ENCODE data around the gene SEMA6A. TPM values are rescaled to one million over a fixed set of nuclear protein-coding genes. Genes with fewer than 3 reads are reported as not detected.
A peak's percentile ranks its signal among the peaks of the same experiment; 100 is the strongest.

The SEMA6A gene
- total and polyA plus RNA-seq, 2 donors = 6.6 to 54.0 TPM

DNA sequence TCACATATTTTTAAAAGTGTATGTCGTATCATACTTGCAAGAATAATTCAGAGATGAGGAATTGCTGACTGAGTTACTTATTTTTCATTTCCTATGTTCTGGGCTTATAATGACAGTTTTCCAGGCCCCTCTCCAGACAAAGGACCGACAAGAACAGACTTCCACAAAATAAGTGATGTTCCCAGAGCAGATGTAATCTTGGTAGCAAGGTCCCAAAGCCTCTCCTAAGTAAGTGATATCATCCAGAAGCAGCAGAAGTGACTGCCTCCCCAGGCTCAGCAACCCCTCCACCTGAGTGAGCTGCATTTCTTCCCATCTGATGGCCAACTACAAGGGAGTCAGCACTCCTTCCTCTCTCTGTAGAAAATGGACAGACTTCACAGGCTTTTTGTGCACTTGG lies 57.1 kb downstream of the SEMA6A start:
- WGBS = 83% methylated on average over 2 of the region's 2 CpGs
- H3K36me3 ChIP-seq (ENCODE audit: insufficient read depth) = no peaks in the 10 kb centered on the region
- H3K4me1 ChIP-seq (ENCODE audit: insufficient read depth) = no peaks in the 10 kb centered on the region
- H3K4me3 ChIP-seq (ENCODE audit: low read depth, low read length) = no peak overlapping the region
- no peak for DNase-seq (ENCODE audit: extremely low spot score)
- H3K27ac ChIP-seq (ENCODE audit: low read depth) = no peak overlapping the region

DNA sequence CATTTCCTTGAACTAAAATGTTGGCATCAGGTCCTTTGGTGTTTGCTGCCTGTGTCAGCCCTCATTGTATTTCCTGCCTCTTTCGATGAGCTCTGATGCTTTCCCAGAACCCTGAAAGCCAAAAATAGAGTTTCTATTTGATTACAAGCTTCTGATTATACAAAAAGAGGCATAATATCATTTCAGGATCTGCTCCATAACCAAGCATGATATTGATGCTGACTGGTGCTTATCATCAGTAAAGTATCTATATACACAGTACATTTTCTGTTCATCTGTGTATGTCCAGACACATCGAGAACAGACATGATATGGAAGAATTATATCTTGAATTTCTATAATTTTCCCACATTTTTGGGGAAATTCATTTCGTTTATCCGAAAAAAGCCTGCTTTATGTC lies 58.6 kb downstream of the SEMA6A start:
- no peak for DNase-seq (ENCODE audit: extremely low spot score)
- 84% methylated on average over 4 of the region's 4 CpGs for WGBS
- H3K27ac ChIP-seq (ENCODE audit: low read depth) = no peak overlapping the region
- H3K4me3 ChIP-seq (ENCODE audit: low read depth, low read length) = no peak overlapping the region
- no peaks in the 10 kb centered on the region for H3K36me3 ChIP-seq (ENCODE audit: insufficient read depth)
- no peaks in the 10 kb centered on the region for H3K4me1 ChIP-seq (ENCODE audit: insufficient read depth)

DNA sequence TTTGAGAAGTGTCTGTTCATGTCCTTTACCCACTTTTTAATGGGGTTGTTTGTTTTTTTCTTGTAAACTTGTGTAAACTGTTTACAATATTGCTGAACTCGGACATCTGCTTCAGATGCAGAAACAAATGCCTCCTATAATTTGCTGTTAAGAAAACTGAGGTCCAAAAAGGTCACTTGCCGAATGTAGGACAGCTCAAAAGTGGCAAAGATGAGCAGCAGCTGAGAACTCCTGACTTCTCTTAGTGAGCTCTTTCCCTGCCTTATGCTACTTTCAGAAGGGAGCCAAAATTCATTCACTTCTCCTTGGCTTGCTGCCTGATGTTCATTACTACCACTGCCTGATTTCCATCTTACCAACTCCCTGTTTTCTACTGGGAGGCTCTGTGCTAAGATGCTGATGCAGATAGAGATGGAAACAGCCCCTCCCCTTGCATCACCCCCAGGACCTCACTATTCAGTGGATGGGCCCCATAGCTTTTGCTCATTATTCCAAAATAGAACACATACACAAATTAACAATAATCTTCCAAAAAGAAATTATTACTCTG lies 60.1 kb downstream of the SEMA6A start:
- DNase-seq (ENCODE audit: extremely low spot score) = no peak
- Histone ChIP-seq H3K27ac (ENCODE audit: low read depth) (no peak overlapping the region), H3K36me3 (ENCODE audit: insufficient read depth) (no peaks in the 10 kb centered on the region), H3K4me3 (ENCODE audit: low read depth, low read length) (no peak overlapping the region), H3K4me1 (ENCODE audit: insufficient read depth) (no peaks in the 10 kb centered on the region)
- WGBS = 70% methylated on average over 2 of the region's 2 CpGs

DNA sequence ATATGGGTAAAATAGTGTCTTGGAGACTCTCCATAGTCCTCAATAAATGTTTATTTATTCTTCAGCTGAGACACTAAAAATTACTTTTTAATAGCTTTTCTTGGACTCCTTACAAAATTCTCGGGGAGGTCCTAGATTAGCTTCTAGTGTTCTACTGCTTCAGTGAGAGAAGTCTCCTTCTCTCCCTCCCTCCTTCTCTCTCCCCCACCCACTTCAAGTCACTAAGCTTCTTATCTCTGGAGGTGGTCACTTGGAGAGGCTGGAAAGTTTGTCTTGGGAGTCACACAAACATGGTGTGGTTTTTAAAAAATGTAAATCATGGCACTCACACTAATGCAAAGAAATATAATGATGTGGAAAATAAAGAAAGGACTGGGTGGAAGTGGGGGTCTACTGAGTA lies 64.1 kb downstream of the SEMA6A start:
- DNase-seq (ENCODE audit: extremely low spot score) = no peak
- Histone ChIP-seq H3K4me3 (ENCODE audit: low read depth, low read length) (no peak overlapping the region), H3K36me3 (ENCODE audit: insufficient read depth) (no peaks in the 10 kb centered on the region), H3K4me1 (ENCODE audit: insufficient read depth) (no peaks in the 10 kb centered on the region), H3K27ac (ENCODE audit: low read depth) (no peak overlapping the region)
- 35% methylated on average over 1 of the region's 1 CpG for WGBS

DNA sequence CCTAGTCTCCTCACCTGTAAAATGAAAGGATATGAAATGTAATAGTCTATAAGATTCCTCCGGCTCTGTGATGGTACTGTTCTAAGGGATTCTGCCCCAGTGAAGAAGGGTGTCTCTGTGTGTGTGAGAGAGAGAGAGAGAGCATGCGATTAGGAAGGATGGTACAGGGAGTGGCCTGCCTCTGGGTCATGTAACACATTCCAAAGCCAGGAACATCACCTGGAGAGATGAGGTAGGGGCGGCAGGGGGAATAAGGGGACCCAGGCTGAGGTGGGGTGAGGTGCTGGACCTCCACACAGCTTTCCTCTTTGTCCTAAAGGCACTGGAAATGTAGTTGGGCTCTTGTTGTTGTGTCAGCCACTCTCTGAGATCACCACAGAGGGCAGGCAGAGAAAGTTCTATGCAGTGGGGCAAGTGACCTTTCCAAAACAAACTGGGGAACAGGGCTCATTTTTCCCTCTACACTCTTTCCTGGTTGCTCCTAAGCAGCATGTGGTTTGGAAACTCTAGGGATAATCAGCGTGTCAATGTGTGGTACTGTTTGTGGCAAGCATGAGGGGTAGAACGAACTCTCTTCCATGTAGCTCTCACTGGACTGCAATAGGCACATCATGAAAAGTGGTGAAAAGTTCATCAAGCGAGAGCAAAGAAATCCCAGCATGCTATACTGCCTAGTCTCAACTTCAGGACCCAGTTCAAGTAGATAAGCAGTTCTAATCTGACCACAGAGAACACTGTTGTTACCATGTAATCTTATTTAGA lies 65.0 kb downstream of the SEMA6A start:
- Histone ChIP-seq H3K27ac (ENCODE audit: low read depth) (no peak overlapping the region), H3K4me1 (ENCODE audit: insufficient read depth) (no peaks in the 10 kb centered on the region), H3K4me3 (ENCODE audit: low read depth, low read length) (no peak overlapping the region), H3K36me3 (ENCODE audit: insufficient read depth) (no peaks in the 10 kb centered on the region)
- WGBS = 91% methylated on average over 6 of the region's 6 CpGs
- DNase-seq (ENCODE audit: extremely low spot score) = no peak

DNA sequence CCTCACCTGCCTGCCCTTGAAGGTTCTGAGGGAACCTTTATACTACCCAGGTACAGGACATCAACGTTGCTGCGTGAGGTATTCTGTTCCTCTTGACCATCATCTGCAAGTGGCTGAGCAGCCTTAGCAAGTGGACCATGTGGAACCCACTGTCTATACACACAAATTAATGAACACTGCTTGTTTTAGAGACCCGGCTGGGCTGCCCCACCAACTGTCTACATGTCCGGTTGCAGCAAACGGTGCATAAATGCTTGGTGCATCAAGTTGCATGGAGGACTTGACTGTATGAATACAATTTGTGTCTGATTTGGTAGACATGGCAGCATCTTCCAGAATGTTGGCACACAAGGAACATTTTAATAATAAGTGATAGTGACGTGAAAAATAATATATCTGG lies 65.8 kb downstream of the SEMA6A start:
- no peak for DNase-seq (ENCODE audit: extremely low spot score)
- H3K4me1 ChIP-seq (ENCODE audit: insufficient read depth) = no peaks in the 10 kb centered on the region
- WGBS = 95% methylated on average over 6 of the region's 6 CpGs
- no peak overlapping the region for H3K27ac ChIP-seq (ENCODE audit: low read depth)
- H3K36me3 ChIP-seq (ENCODE audit: insufficient read depth) = no peaks in the 10 kb centered on the region
- no peak overlapping the region for H3K4me3 ChIP-seq (ENCODE audit: low read depth, low read length)

DNA sequence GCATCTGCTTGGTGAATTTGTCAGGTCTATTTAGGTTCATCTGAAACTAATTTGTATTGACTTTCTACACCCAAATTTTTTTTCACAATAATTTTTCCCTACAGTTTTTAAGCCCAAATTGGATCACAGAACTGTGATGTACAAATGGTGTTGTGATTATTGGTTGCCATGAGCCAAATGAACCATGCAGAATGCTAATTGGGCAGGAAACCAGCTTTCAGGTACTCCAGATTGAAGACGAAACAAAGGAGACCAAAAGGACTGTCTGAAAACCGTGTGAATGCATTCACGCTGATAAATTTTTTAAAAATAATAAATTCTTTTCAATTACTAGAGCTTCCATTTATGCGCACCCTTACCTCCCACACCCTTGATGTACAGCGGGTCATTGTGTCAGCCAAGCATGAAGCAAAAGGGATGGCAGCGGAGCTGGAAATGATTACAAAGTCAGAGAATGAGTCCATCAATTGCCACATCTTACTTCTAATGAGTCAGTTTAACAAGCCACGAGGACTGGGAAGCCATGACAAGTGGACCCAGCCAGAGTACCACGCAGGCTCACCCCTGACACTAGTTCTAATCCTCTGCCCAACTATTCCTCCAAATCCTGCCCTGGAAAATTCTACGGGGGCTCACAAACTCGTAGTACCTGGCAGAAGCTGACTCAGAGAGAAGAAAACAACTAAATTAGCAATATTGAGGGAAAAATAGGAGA lies 66.5 kb downstream of the SEMA6A start:
- H3K4me1 ChIP-seq (ENCODE audit: insufficient read depth) = no peaks in the 10 kb centered on the region
- H3K4me3 ChIP-seq (ENCODE audit: low read depth, low read length) = no peak overlapping the region
- no peaks in the 10 kb centered on the region for H3K36me3 ChIP-seq (ENCODE audit: insufficient read depth)
- DNase-seq (ENCODE audit: extremely low spot score) = no peak
- H3K27ac ChIP-seq (ENCODE audit: low read depth) = no peak overlapping the region
- WGBS = 96% methylated on average over 10 of the region's 10 CpGs

DNA sequence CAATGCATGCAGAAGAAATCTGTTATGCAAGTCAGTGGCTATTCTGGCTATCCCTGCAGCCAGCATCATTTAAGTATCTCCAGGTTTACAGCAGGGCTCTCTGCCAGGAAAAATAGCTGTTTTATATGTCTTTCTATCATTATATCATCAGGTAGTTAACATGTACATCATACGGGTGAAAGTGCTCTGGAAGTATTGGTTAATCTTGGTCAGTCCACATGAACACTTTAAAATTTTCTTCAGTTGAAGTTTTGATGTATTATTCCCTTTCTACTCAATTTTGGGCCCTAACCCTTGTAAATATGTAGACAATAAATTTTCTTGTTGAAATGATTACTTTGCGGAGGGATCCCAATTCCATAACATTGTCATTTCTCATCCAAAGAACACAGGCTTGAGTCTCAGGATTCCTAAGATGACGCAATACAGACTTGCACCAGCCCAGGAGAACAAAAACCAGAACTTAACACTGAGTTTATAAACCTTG lies 67.5 kb downstream of the SEMA6A start:
- DNase-seq (ENCODE audit: extremely low spot score) = peak; percentile 39
- WGBS = 28% methylated on average over 3 of the region's 3 CpGs
- Histone ChIP-seq H3K4me3 (ENCODE audit: low read depth, low read length) (no peak overlapping the region), H3K4me1 (ENCODE audit: insufficient read depth) (no peaks in the 10 kb centered on the region), H3K36me3 (ENCODE audit: insufficient read depth) (no peaks in the 10 kb centered on the region), H3K27ac (ENCODE audit: low read depth) (no peak overlapping the region)

DNA sequence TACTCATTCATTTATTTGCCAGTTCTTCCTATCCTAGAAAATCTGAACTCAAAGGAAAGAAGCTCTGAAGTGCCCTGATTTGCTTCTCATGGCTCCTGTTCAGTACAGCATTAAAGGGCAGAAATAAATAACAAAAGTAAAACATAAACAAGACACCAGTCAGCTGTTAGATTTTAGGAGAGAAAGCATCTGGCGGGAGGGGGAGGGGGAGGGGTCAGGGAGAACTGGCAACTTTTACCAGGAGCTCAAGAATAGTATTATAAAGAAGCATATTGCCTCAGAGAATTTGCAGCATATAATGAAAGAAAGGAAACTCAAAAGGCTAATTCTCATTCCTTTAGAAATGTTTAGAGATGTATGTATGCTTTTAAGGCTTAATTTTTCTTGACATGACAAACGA lies 68.1 kb downstream of the SEMA6A start:
- DNase-seq (ENCODE audit: extremely low spot score) = no peak
- H3K4me1 ChIP-seq (ENCODE audit: insufficient read depth) = no peaks in the 10 kb centered on the region

DNA sequence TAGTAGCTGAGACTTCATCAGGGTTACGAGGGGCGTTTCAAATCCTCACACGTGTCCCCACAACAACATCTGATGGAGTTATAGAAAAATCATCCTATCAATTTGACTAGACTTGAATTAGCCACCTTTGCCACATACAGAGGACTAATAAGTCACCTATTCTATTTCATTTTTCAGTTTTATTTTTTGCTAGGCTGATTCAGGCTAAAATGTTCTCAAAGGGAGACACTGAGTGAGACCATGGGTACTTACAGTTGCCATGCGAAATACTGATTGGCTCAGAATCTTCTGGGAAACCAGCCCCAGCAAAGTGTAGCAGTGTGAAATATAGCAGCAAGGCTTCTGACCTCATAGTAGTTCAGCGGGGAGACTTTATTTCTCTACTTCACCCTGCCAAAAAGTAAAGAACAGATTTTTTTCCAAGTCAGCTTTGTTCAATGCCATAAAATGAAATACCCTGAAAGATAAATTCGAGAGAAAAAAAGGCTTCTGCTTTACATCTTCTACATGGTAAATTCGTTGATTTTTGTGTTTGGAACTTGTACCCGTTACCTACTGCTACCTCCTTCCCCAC lies 69.9 kb downstream of the SEMA6A start:
- Histone ChIP-seq H3K4me1 (ENCODE audit: insufficient read depth) (no peaks in the 10 kb centered on the region), H3K36me3 (ENCODE audit: insufficient read depth) (no peaks in the 10 kb centered on the region), H3K27ac (ENCODE audit: low read depth) (no peak overlapping the region), H3K4me3 (ENCODE audit: low read depth, low read length) (no peak overlapping the region)
- 87% methylated on average over 8 of the region's 8 CpGs for WGBS
- DNase-seq (ENCODE audit: extremely low spot score) = no peak

More for the DNA sequence above, 68.1 kb downstream of the SEMA6A start:
- no peak overlapping the region for H3K4me3 ChIP-seq (ENCODE audit: low read depth, low read length)
- no peak overlapping the region for H3K27ac ChIP-seq (ENCODE audit: low read depth)
- WGBS = 37% methylated on average over 2 of the region's 2 CpGs
- no peaks in the 10 kb centered on the region for H3K36me3 ChIP-seq (ENCODE audit: insufficient read depth)

DNA sequence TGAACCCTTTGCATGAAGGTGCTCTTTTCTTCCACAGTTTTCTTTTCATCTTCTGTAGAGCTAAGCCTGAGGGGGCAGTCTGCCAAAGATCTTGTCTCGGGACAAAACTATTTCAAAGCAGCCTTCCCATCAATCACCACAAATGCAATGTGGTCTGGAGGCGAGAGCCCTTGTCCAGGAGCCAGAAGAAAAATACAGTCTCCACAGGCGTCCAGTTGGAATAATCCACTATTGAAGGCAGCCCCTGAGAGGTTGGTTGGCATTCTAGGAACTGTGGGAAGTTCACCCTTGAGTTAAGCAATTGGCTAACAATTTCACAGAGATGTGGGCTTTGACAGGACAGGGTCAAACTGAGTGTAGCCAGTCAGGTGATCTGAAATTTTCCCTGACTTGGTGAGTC lies 72.0 kb downstream of the SEMA6A start:
- Histone ChIP-seq H3K36me3 (ENCODE audit: insufficient read depth) (no peaks in the 10 kb centered on the region), H3K27ac (ENCODE audit: low read depth) (no peak overlapping the region), H3K4me3 (ENCODE audit: low read depth, low read length) (no peak overlapping the region), H3K4me1 (ENCODE audit: insufficient read depth) (no peaks in the 10 kb centered on the region)
- 38% methylated on average over 3 of the region's 3 CpGs for WGBS
- no peak for DNase-seq (ENCODE audit: extremely low spot score)

DNA sequence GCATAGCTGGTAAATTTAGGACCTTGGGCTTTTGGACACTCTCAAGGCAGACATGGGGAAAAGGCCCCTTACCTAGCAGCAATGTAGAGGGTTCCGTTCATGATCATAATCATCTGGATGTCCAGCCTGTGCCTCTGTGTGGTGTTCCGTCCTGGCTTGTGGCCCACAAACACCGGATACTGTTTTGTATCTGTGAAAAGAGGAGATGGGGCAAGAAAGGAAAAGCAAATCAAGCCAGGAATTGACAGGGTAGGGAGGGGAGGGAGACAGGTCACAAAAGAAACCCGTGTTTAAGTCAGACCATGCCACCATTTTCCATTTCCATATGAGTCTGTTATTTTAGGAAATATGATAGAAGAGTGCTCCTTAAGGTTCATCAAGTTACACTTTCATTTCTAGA lies 72.5 kb downstream of the SEMA6A start:
- no peaks in the 10 kb centered on the region for H3K36me3 ChIP-seq (ENCODE audit: insufficient read depth)
- H3K4me3 ChIP-seq (ENCODE audit: low read depth, low read length) = no peak overlapping the region
- 77% methylated on average over 4 of the region's 4 CpGs for WGBS
- H3K27ac ChIP-seq (ENCODE audit: low read depth) = no peak overlapping the region
- no peak for DNase-seq (ENCODE audit: extremely low spot score)
- H3K4me1 ChIP-seq (ENCODE audit: insufficient read depth) = no peaks in the 10 kb centered on the region

DNA sequence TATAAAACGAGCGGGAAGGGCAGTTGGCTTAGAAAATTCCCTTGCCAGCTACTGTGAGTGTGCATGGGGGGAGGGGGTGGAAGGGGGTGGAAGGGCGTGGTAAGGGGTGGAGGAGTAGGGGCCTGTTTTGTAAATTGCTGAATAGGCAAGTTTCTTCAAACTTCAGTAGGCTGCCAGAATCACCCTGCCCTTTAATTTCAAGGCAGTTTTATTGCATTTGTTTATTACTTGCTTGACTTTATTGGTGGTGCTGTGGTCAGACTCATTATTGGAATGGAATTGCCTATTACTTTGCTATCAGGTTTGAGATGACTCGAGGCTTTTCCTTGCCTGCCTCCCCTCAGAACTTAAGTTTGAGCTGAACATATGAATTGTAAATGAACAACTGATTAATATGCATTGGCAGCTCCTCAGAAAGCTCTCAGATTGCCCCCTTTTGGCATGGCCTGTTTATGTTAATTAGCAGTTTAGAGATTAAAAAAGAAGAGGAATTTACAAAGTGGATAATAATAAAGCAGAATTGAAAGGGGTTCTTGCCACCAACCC lies 76.0 kb downstream of the SEMA6A start:
- DNase-seq (ENCODE audit: extremely low spot score) = no peak
- WGBS = 69% methylated on average over 4 of the region's 4 CpGs
- Histone ChIP-seq H3K4me1 (ENCODE audit: insufficient read depth) (no peaks in the 10 kb centered on the region), H3K4me3 (ENCODE audit: low read depth, low read length) (no peak overlapping the region), H3K36me3 (ENCODE audit: insufficient read depth) (no peaks in the 10 kb centered on the region), H3K27ac (ENCODE audit: low read depth) (no peak overlapping the region)
